Central memory CD8-positive, alpha-beta T cell (primary cell): ENCODE measurements around the gene ATP6V0E1.

Experiments used
- ATAC-seq: fragments of 150-1000 bp; cut with Tn5 transposase; replicated peaks from 2 replicates; pipeline ENCODE4 v1.10.0; 2022; ENCODE audit warnings: mild to moderate bottlenecking, moderate FRiP score, moderate number of reproducible peaks; ENCODE audit not compliant: poor library complexity, severe bottlenecking; ENCODE audit errors: extremely low read depth
- DNase-seq, 2 donors: peaks; one replicate each; pipeline ENCODE4 v3.0.0; 2021; ENCODE audit warnings: low spot score in 2 of 2
- H3K27ac Mint-ChIP-seq: one replicate; pipeline ENCODE4 v1.8.0; 2022; ENCODE audit warnings: low read depth, mild to moderate bottlenecking, moderate library complexity, mixed read lengths
- H3K27me3 Mint-ChIP-seq: one replicate; pipeline ENCODE4 v1.8.0; 2022; ENCODE audit warnings: mixed read lengths
- H3K36me3 Mint-ChIP-seq: one replicate; pipeline ENCODE4 v1.8.0; 2022; ENCODE audit warnings: mild to moderate bottlenecking, moderate library complexity, mixed read lengths; ENCODE audit not compliant: insufficient read depth
- H3K4me1 Mint-ChIP-seq: one replicate; pipeline ENCODE4 v1.8.0; 2022; ENCODE audit warnings: mixed read lengths
- H3K4me3 Mint-ChIP-seq: one replicate; pipeline ENCODE4 v1.8.0; 2022; ENCODE audit warnings: mild to moderate bottlenecking, moderate library complexity, mixed read lengths
- H3K9me3 Mint-ChIP-seq: one replicate; pipeline ENCODE4 v1.8.0; 2022; ENCODE audit warnings: mixed read lengths

The ATP6V0E1 gene

GRCh38 chr5:172946146-172946545, 37.4 kb upstream of the ATP6V0E1 start:
- Mint-ChIP-seq H3K27ac (peak overlapping the region; percentile 27), H3K36me3 (peaks cover 10% of the 10 kb centered on the region), H3K9me3 (no peaks in the 10 kb centered on the region), H3K4me3 (no peak overlapping the region), H3K4me1 (no peaks in the 10 kb centered on the region), H3K27me3 (no peaks in the 10 kb centered on the region)
- no peak for DNase-seq
- no peak for ATAC-seq

- peaks cover 15% of the 10 kb centered on the region for H3K36me3 Mint-ChIP-seq
- no peaks in the 10 kb centered on the region for H3K27me3 Mint-ChIP-seq
- H3K9me3 Mint-ChIP-seq, result no peaks in the 10 kb centered on the region
- H3K27ac Mint-ChIP-seq, result no peak overlapping the region
- ATAC-seq (no peak), DNase-seq (no peak)
- no peak overlapping the region for H3K4me3 Mint-ChIP-seq
- H3K4me1 Mint-ChIP-seq, result no peaks in the 10 kb centered on the region
These were observed 34.1 kb upstream of the ATP6V0E1 start for GRCh38 chr5:172949426-172949825.

DNA sequence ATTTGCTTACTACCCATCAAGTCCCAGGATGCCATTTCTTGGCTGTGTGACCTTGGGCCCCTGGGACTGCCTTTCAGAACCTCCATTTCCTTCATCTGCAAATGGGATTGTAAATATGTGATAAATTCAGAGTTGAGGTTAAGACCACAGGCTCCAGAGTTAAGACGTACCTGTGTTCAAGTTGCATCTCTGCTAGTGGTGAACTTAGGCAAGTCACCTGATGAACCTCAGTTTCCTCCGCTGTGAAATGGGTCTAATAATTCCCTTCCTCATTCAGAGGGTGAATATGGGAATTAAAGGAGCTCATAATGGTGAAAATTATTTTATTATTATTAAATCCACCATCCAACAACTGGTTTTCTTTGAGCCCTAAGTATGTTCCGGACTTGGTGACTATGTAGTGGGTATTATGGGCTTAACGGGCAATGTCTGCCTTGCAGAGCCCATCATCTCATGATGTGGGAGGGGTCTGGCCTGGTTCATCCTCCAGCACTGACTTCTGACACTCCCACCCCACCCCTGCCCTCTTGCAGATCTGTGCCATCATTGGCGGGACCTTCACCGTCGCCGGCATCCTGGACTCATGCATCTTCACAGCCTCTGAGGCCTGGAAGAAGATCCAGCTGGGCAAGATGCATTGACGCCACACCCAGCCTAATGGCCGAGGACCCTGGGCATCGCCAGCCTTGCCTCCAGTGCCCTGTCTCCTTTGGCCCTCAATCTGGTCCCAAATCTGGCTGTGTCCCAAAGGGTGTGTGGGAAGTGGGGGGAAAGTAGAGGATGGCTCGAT, 33.2 kb upstream of the ATP6V0E1 start:
- no peak overlapping the region for H3K4me3 Mint-ChIP-seq
- ATAC-seq (no peak), DNase-seq (no peak)
- peaks cover 13% of the 10 kb centered on the region for H3K36me3 Mint-ChIP-seq
- H3K4me1 Mint-ChIP-seq, result peaks cover 5% of the 10 kb centered on the region
- no peaks in the 10 kb centered on the region for H3K27me3 Mint-ChIP-seq
- H3K27ac Mint-ChIP-seq, result no peak overlapping the region
- no peaks in the 10 kb centered on the region for H3K9me3 Mint-ChIP-seq

DNA sequence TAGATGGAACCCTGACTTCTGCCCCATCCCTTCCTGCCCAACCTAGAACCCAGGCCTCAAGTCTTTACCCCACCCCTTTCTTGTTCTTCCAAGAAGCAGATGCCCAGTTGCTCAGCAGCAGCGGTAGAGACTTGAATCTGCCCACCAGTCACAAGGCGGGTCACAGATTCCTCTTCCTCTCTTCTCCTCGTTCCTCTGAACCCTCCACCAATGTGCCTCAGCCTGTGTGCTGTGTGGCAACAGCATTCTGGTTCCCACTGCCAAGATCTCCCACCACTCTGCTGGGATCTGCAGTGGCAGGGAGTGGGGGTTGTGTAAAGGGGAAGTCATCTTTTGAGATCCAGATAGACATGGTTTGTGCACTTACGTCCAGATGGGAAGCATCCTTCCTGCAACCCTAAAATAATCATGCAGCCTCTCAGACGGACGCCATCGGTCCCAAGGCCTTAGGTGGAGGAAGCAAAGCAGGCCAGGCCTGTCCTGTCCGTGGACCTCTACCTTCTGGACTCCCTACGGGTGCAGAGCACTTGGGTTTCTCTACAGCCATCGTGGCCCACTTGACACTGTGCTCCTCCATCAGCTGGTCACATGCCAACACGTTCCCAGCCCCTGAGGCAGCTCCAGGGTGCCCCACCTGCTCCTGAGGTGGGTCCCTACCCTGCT, 32.1 kb upstream of the ATP6V0E1 start:
- ATAC-seq (no peak), DNase-seq (no peak)
- H3K9me3 Mint-ChIP-seq, result no peaks in the 10 kb centered on the region
- no peaks in the 10 kb centered on the region for H3K27me3 Mint-ChIP-seq
- peaks cover 13% of the 10 kb centered on the region for H3K36me3 Mint-ChIP-seq
- H3K4me1 Mint-ChIP-seq, result peaks cover 5% of the 10 kb centered on the region
- H3K4me3 Mint-ChIP-seq, result no peak overlapping the region
- peak overlapping the region; percentile 39 for H3K27ac Mint-ChIP-seq

DNA sequence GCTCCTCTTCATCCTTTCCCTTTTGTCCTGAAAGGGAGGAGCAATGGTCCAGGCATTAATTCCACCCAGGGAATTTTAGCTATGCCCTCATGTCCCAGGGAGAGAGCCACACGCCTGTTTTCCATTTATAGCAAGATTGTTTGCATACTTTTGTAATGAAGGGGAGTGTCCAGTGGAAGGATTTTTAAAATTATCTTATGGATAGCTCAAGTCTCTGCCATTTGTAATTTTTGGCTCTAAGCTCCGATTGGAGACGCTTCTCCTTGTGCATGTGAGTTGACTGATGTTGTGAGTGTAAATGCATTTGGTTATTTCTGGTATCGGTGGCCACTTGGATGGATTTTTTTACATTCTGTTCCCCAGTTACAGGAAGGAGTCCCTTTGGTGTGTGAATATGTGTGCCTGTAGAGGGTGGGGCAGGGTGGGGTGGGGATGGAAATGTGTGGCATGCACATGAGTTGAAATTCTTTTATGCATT, 31.5 kb upstream of the ATP6V0E1 start:
- Mint-ChIP-seq H3K27me3 (no peaks in the 10 kb centered on the region), H3K4me3 (no peak overlapping the region), H3K27ac (no peak overlapping the region), H3K36me3 (peaks cover 13% of the 10 kb centered on the region), H3K4me1 (peaks cover 5% of the 10 kb centered on the region), H3K9me3 (no peaks in the 10 kb centered on the region)
- ATAC-seq, result no peak
- DNase-seq, result no peak

DNA sequence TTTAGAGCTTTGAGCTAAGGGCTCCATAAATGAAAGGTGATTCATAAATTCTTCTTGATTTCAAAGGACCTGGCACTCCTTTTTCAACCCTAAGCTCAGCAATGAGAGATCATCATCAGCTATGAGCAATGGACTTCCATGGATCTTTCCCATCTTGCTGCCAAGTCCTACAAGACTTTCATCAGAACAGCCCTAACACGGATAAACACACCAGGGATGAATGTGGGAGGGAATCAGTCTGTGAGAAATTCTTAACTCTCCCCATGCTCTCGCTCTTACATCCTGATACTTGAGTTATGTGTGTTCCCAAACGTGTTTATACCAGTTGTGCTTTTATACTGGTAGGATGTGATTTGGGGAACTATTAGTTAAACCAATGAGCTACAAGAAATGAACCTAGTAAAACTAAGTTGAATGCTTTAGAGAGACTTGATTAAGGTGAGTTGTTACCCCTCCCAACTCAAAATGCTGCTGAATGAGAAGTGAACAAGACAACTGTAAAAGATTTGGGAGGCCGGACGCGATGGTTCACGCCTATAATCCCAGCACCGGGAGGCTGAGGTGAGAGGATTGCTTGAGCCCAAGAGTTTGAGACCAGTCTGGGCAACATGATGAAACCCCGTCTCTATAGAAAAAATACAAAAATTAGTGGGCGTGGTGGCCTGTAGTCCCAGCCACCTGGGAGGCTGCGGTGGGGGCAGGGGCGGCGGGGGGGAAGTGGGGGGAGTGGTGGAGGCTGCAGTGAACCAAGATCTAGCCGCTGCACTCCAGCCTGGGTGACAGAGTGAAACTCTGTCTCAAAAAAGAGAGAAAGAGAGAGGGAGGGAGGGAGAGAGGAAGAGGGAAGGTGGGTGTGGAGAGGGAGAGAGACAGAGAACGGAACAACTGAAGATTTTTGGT, 29.5 kb upstream of the ATP6V0E1 start:
- no peaks in the 10 kb centered on the region for H3K27me3 Mint-ChIP-seq
- no peak for DNase-seq
- H3K4me1 Mint-ChIP-seq, result peaks cover 12% of the 10 kb centered on the region
- H3K4me3 Mint-ChIP-seq, result no peak overlapping the region
- no peak for ATAC-seq
- no peak overlapping the region for H3K27ac Mint-ChIP-seq
- H3K9me3 Mint-ChIP-seq, result no peaks in the 10 kb centered on the region
- peaks cover 15% of the 10 kb centered on the region for H3K36me3 Mint-ChIP-seq

DNA sequence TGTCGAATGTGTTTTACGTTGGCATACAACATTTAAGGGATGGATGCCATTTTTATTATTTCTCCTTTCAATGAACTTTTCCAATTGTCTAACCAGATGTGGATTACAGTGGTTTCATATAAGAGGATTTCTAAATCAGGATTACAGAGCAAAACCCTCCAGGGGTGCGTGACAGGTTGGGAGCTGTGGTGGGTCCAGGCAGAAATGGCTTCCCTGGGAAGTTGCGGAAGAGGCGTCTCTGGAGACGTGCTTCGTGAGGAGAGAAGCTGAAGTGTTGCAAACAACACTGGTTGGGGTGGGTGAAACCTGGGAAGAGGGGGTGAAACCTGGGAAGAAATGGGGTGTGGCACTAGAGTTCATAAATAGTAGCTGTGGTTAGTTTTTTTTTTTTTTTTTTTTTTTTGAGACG, 28.8 kb upstream of the ATP6V0E1 start:
- H3K4me3 Mint-ChIP-seq, result no peak overlapping the region
- H3K27me3 Mint-ChIP-seq, result no peaks in the 10 kb centered on the region
- no peak for DNase-seq
- H3K9me3 Mint-ChIP-seq, result no peaks in the 10 kb centered on the region
- no peak for ATAC-seq
- H3K27ac Mint-ChIP-seq, result peak overlapping the region; percentile 3
- peaks cover 17% of the 10 kb centered on the region for H3K4me1 Mint-ChIP-seq
- H3K36me3 Mint-ChIP-seq, result peaks cover 21% of the 10 kb centered on the region

GRCh38 chr5:172956228-172956627, 27.3 kb upstream of the ATP6V0E1 start:
- Mint-ChIP-seq H3K27me3 (no peaks in the 10 kb centered on the region), H3K4me1 (peaks cover 27% of the 10 kb centered on the region), H3K27ac (no peak overlapping the region), H3K36me3 (peaks cover 24% of the 10 kb centered on the region), H3K4me3 (no peak overlapping the region), H3K9me3 (no peaks in the 10 kb centered on the region)
- DNase-seq, result no peak
- no peak for ATAC-seq

GRCh38 chr5:172956936-172957335, 26.6 kb upstream of the ATP6V0E1 start:
- DNase-seq (no peak), ATAC-seq (no peak)
- peaks cover 27% of the 10 kb centered on the region for H3K4me1 Mint-ChIP-seq
- no peak overlapping the region for H3K27ac Mint-ChIP-seq
- H3K4me3 Mint-ChIP-seq, result peak overlapping the region; percentile 26
- H3K36me3 Mint-ChIP-seq, result peaks cover 22% of the 10 kb centered on the region
- H3K27me3 Mint-ChIP-seq, result no peaks in the 10 kb centered on the region
- H3K9me3 Mint-ChIP-seq, result no peaks in the 10 kb centered on the region

DNA sequence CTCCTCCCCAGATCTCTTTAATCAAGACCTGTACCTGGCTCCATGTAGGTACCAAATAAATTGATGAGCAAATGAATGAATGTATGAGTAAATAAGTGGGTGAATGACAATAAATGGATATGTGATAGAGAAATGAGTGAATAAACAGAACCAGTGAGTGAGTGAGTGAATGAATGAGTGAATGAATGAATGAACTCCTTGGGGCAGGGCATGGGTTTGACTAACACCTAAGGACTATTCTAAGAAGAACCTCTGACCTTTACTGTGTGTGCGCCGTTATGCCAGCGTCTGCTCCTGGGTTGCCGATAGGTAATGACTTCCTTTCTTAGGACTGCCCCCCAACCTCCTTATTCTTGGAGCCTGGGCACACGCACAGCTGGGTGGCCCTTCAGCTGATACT, 26.1 kb upstream of the ATP6V0E1 start:
- Mint-ChIP-seq H3K4me1 (peaks cover 27% of the 10 kb centered on the region), H3K9me3 (no peaks in the 10 kb centered on the region), H3K27ac (no peak overlapping the region), H3K4me3 (peak overlapping the region; percentile 26), H3K36me3 (peaks cover 19% of the 10 kb centered on the region), H3K27me3 (no peaks in the 10 kb centered on the region)
- DNase-seq (no peak), ATAC-seq (no peak)

DNA sequence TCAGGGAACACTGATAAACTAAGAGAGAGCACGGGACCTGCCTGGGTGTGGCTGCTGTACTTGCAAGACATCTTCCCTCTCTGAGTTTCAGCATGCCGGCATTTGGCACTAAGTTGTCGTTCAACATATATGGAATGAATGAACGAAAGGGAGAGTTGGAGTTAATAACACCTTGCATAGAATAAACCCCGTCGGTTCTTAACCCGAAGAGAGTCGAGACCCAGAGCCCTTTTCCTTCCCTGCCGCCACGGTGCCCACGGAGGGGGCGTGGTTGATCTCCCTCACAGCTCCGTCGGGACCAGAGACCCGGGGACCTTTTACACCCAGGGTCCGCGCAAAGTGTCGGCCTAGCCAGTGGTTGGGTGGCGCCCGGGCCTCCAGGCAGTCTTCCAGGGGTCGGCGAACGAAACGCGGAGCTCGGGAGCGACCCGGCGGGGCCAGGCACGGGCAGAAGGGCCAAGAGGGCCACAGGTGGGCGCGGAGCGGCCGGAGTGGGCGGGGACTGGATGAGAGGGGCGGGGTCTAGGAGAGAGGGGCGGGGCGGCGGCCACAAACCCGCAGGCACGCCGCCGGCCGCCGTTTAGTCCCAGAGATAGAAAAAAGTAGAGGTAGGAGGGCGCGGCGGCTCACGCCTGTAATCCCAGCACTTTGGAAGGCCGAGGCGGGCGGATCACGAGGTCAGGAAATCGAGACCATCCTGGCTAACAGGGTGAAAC, 25.1 kb upstream of the ATP6V0E1 start:
- Mint-ChIP-seq H3K27me3 (no peaks in the 10 kb centered on the region), H3K4me3 (peak overlapping the region; percentile 98), H3K4me1 (peaks cover 27% of the 10 kb centered on the region), H3K9me3 (no peaks in the 10 kb centered on the region), H3K27ac (peak overlapping the region; percentile 98), H3K36me3 (peaks cover 19% of the 10 kb centered on the region)
- peak; percentile 49 for ATAC-seq
- peak; percentile 32 to 33 for DNase-seq
